SH-SY5Y (cell line): Measurements from ENCODE around the gene RSRC1.

ENCODE experiments used
- GATA2 ChIP-seq: IDR thresholded peaks from 2 replicates; pipeline ENCODE4 v1.6.1; 2011; ENCODE audit warnings: mild to moderate bottlenecking, low read depth, low read length
- GATA3 ChIP-seq: IDR thresholded peaks from 2 replicates; pipeline ENCODE4 v1.6.1; 2011; ENCODE audit warnings: low read depth, mild to moderate bottlenecking, low read length, moderate library complexity

GRCh38 chr3:158463556-158463955 is 353.7 kb downstream of the RSRC1 start:
- no peak for TF ChIP-seq GATA3
- no peak for TF ChIP-seq GATA2
